NCI-H2196 treated with DMSO at 0.1 percent for 48 hours (cell line): ENCODE results near the gene KIFC1.
"Not testable (repeated sequence)": the region's sequence is repeated elsewhere in the genome, so short reads cannot be mapped to it uniquely, and the experiment has no call there.

Experiments used
- DNase-seq: peaks from one replicate; lab custom pipeline; 2025; ENCODE audit not compliant: unreplicated experiment; lab: John Stamatoyannopoulos, UW

The KIFC1 gene

GRCh38 chr6:33391278-33391921 is at the start of gene KIFC1:
KIFC1 (plus strand) TSS chr6:33391823; CDS start chr6:33391986, 163 bp downstream.
- DNase-seq, result peak; percentile 100

GRCh38 chr6:33343606-33343952 is 48.0 kb upstream of the KIFC1 start:
- DNase-seq, result not testable (repeated sequence)

- DNase-seq, result no peak
These were observed 47.5 kb upstream of the KIFC1 start for GRCh38 chr6:33343953-33344611.

- DNase-seq, result peak; percentile 46
These were observed 46.6 kb upstream of the KIFC1 start for GRCh38 chr6:33344701-33345697.

GRCh38 chr6:33346972-33347371 is 44.7 kb upstream of the KIFC1 start:
- DNase-seq, result not testable (repeated sequence)

GRCh38 chr6:33347816-33348215 is 43.8 kb upstream of the KIFC1 start:
- no peak for DNase-seq

GRCh38 chr6:33355860-33356259 is 35.8 kb upstream of the KIFC1 start:
- DNase-seq, result not testable (repeated sequence)

GRCh38 chr6:33356295-33356694 is 35.3 kb upstream of the KIFC1 start:
- no peak for DNase-seq

GRCh38 chr6:33357160-33357871 is 34.3 kb upstream of the KIFC1 start:
- DNase-seq, result not testable (repeated sequence)

GRCh38 chr6:33359331-33359730 is 32.3 kb upstream of the KIFC1 start:
- DNase-seq, result no peak

GRCh38 chr6:33363486-33363885 is 28.1 kb upstream of the KIFC1 start:
- not testable (repeated sequence) for DNase-seq

- DNase-seq, result not testable (repeated sequence)
These were observed 27.0 kb upstream of the KIFC1 start for GRCh38 chr6:33364475-33365205.

- DNase-seq, result not testable (repeated sequence)
These were observed 26.2 kb upstream of the KIFC1 start for GRCh38 chr6:33365206-33365971.

GRCh38 chr6:33367009-33367714 is 24.5 kb upstream of the KIFC1 start:
- no peak for DNase-seq

- DNase-seq, result not testable (repeated sequence)
These were observed 24.0 kb upstream of the KIFC1 start for GRCh38 chr6:33367715-33368025.

GRCh38 chr6:33371901-33372300 is 19.7 kb upstream of the KIFC1 start:
- DNase-seq, result not testable (repeated sequence)

GRCh38 chr6:33372526-33373123 is 19.0 kb upstream of the KIFC1 start:
- DNase-seq, result no peak
